ELR (cell line): ENCODE data around the gene LRRK1.
"Not testable (repeated sequence)": the region's sequence is repeated elsewhere in the genome, so short reads cannot be mapped to it uniquely, and the experiment has no call there.

Experiments
- DNase-seq: peaks from one replicate; pipeline ENCODE4 v3.0.0-alpha.2; 2015; ENCODE audit warnings: low read depth

LRRK1 gene

GRCh38 chr15:101092156-101092866 lies 173.2 kb downstream of the LRRK1 start:
- no peak for DNase-seq

GRCh38 chr15:101092867-101093202 lies 173.7 kb downstream of the LRRK1 start:
- DNase-seq: no peak

GRCh38 chr15:101093958-101094357 lies 174.8 kb downstream of the LRRK1 start:
- no peak for DNase-seq

- not testable (repeated sequence) for DNase-seq
Measured at GRCh38 chr15:101095796-101096406, 176.7 kb downstream of the LRRK1 start.

GRCh38 chr15:101097111-101097510 lies 178.0 kb downstream of the LRRK1 start:
- no peak for DNase-seq

- DNase-seq: no peak
Measured at GRCh38 chr15:101099183-101099582, 180.0 kb downstream of the LRRK1 start.

GRCh38 chr15:101100118-101100517 lies 181.0 kb downstream of the LRRK1 start:
- no peak for DNase-seq

GRCh38 chr15:101100593-101101442 lies 181.7 kb downstream of the LRRK1 start:
- DNase-seq: no peak

GRCh38 chr15:101101676-101102075 lies 182.5 kb downstream of the LRRK1 start:
- DNase-seq: no peak

- no peak for DNase-seq
Measured at GRCh38 chr15:101102746-101103145, 183.6 kb downstream of the LRRK1 start.

- no peak for DNase-seq
Measured at GRCh38 chr15:101103598-101103997, 184.4 kb downstream of the LRRK1 start.

GRCh38 chr15:101104141-101104540 lies 185.0 kb downstream of the LRRK1 start:
- no peak for DNase-seq

- peak; percentile 36 for DNase-seq
Measured at GRCh38 chr15:101105059-101105891, 186.1 kb downstream of the LRRK1 start.

- DNase-seq: no peak
Measured at GRCh38 chr15:101107101-101107500, 187.9 kb downstream of the LRRK1 start.

GRCh38 chr15:101107625-101108460 lies 188.7 kb downstream of the LRRK1 start:
- DNase-seq: no peak

GRCh38 chr15:101108461-101108775 lies 189.3 kb downstream of the LRRK1 start:
- DNase-seq: no peak

- DNase-seq: no peak
Measured at GRCh38 chr15:101108791-101109190, 189.6 kb downstream of the LRRK1 start.

GRCh38 chr15:101110681-101111569 lies 191.8 kb downstream of the LRRK1 start:
- DNase-seq: no peak

- no peak for DNase-seq
Measured at GRCh38 chr15:101111570-101112262, 192.6 kb downstream of the LRRK1 start.
